ENCODE measurements around the gene AURKAIP1. TPM values are rescaled to one million over a fixed set of nuclear protein-coding genes. Genes with fewer than 3 reads are reported as not detected.

AURKAIP1 gene
- total and polyA plus RNA-seq, 9 of the 15 experiments (the other 6 are each of a cell fraction or from before 2014, with no cell fraction given) = 7.8 to 478 (median 92.0) TPM

DNA sequence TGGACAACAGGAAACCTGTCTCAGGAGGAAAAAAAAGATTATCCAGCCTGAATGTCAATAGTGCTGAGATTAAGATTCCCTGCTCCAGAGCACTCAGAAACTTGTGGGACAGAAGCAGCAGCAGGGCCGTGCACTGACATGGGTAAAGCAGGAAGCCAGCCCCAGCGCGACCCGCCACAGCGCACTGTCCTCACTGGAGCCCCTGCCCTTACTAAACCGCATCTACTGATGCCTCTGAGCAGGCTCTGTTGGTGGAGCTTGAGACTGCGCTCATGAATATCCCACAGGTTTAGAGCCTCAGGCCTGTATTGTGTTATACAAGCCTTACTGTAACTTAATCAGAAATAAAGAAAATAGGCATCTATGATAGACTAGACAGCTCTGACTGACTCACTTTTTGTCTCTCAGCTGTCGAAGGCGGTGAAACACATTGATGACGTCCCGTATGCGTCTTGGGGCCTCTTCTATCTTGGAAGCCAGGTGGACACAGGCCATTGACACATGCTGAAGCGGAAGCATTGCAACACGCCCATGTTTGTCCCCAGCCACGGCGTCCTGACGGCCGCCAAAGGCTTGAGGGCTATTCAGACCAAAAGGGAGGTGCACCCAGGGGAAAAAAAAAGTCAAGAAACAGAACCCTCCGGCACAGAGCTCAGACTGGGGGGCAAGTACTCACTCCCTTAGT, 23.0 kb upstream of the AURKAIP1 start (continued):
- TF ChIP-seq ZBTB26 (CRISPR knock-in tag; IDR thresholded peaks at IDR 0.05) (no peak), ZNF407 (IDR thresholded peaks at IDR 0.05; ENCODE audit: low read depth) (no peak), TCF7 (IDR thresholded peaks at IDR 0.05; ENCODE audit: borderline replicate concordance) (no peak), ZNF408 (CRISPR knock-in tag; IDR thresholded peaks at IDR 0.05; ENCODE audit: low read depth) (no peak), MTA2 (IDR thresholded peaks at IDR 0.05; ENCODE audit: low read depth) (no peak), THAP7 (CRISPR knock-in tag; IDR thresholded peaks at IDR 0.05) (no peak), ZNF696 (CRISPR knock-in tag; conservative IDR thresholded peaks at IDR 0.05) (no peak), CAMTA2 (CRISPR knock-in tag; conservative IDR thresholded peaks at IDR 0.05) (no peak), SIN3A (IDR thresholded peaks at IDR 0.05; ENCODE audit: borderline replicate concordance in 2 of 2, control insufficient read depth in 1 of 2, low read depth in 2 of 2, low read length in 2 of 2) (peak in 1 of 2 experiments; percentile 96; a peak in 1 of 4 replicates), ZNF133 (CRISPR knock-in tag; IDR thresholded peaks at IDR 0.05) (no peak), WHSC1 (IDR thresholded peaks at IDR 0.05; ENCODE audit: low read length) (no peak), MCM2 (IDR thresholded peaks at IDR 0.05; ENCODE audit: low read depth) (no peak), HDAC1 (IDR thresholded peaks at IDR 0.05) (peak in 1 of 2 experiments; percentile 76; a peak in 2 of 4 replicates), ZNF695 (CRISPR knock-in tag; IDR thresholded peaks at IDR 0.05) (no peak), GABPB1 (CRISPR knock-in tag; IDR thresholded peaks at IDR 0.05) (no peak; the same call in 1 of the 2 replicates), MTA1 (IDR thresholded peaks at IDR 0.05; ENCODE audit: borderline replicate concordance) (no peak), THRAP3 (IDR thresholded peaks at IDR 0.05; ENCODE audit: borderline replicate concordance) (no peak)
- TF ChIP-seq, protein P1, sequence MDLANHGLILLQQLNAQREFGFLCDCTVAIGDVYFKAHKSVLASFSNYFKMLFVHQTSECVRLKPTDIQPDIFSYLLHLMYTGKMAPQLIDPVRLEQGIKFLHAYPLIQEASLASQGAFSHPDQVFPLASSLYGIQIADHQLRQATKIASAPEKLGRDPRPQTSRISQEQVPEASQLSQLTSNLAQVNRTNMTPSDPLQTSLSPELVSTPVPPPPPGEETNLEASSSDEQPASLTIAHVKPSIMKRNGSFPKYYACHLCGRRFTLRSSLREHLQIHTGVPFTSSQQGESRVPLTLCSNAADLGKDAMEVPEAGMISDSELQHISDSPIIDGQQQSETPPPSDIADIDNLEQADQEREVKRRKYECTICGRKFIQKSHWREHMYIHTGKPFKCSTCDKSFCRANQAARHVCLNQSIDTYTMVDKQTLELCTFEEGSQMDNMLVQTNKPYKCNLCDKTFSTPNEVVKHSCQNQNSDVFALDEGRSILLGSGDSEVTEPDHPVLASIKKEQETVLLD (IDR thresholded peaks at IDR 0.05) = no peak

All from K562 (cell line).